Keratinocyte (primary cell): ENCODE measurements around the gene REX1BD. TPM values are rescaled to one million over a fixed set of nuclear protein-coding genes. Genes with fewer than 3 reads are reported as not detected.

Experiments
- DNase-seq: peaks from one replicate; pipeline ENCODE4 v3.0.0-alpha.2; 2011; ENCODE audit warnings: low read depth, missing footprints, low spot score
- FAIRE-seq: peaks from 2 replicates; lab custom pipeline; 2011; peaks lifted over from hg19 to GRCh38; lab: Jason Lieb, UNC
- H2AFZ ChIP-seq: 2 replicates; pipeline ENCODE4 v1.6.0; 2012; ENCODE audit warnings: low read length, control low read depth, inconsistent platforms; ENCODE audit not compliant: control insufficient read depth
- H3K27ac ChIP-seq: 2 replicates; pipeline ENCODE4 v1.5.1; 2011; ENCODE audit warnings: low read length; ENCODE audit not compliant: control insufficient read depth, insufficient read depth
- H3K27me3 ChIP-seq: 3 replicates; pipeline ENCODE4 v1.6.0; 2011; ENCODE audit warnings: low read length; ENCODE audit not compliant: control insufficient read depth, insufficient read depth; ENCODE audit errors: extremely low read depth
- H3K36me3 ChIP-seq, 2 experiments: 2 replicates in 1 of 2; 3 replicates in 1 of 2; pipeline ENCODE4 v1.5.1; 2011; ENCODE audit warnings: low read length in 2 of 2, mild to moderate bottlenecking in 1 of 2; ENCODE audit not compliant: control insufficient read depth in 2 of 2, insufficient read depth in 2 of 2; ENCODE audit errors: extremely low read depth in 1 of 2
- H3K4me1 ChIP-seq: 3 replicates; pipeline ENCODE4 v1.5.1; 2011; ENCODE audit warnings: low read length; ENCODE audit not compliant: control insufficient read depth, insufficient read depth; ENCODE audit errors: extremely low read depth
- H3K4me2 ChIP-seq: 3 replicates; pipeline ENCODE4 v1.6.0; 2011; ENCODE audit warnings: low read depth, low read length; ENCODE audit not compliant: control insufficient read depth, insufficient read depth; ENCODE audit errors: extremely low read depth
- H3K4me3 ChIP-seq, 3 experiments: fragments of 200-600 bp in 1 of 3; sonication (generic) in 1 of 3; 2 replicates in 2 of 3; 3 replicates in 1 of 3; pipeline ENCODE4 v1.5.1; 2011 to 2016; ENCODE audit warnings: low read length in 3 of 3, mild to moderate bottlenecking in 3 of 3, control low read depth in 2 of 3, inconsistent platforms in 1 of 3, low read depth in 1 of 3, mixed read lengths in 1 of 3, mixed run types in 1 of 3, moderate library complexity in 1 of 3; ENCODE audit not compliant: control insufficient read depth in 2 of 3, insufficient read depth in 2 of 3; ENCODE audit errors: extremely low read depth in 1 of 3
- H3K79me2 ChIP-seq: 2 replicates; pipeline ENCODE4 v1.6.0; 2012; ENCODE audit warnings: low read length; ENCODE audit not compliant: control insufficient read depth, insufficient read depth
- H3K9ac ChIP-seq: 3 replicates; pipeline ENCODE4 v1.6.0; 2011; ENCODE audit warnings: low read length; ENCODE audit not compliant: control insufficient read depth, insufficient read depth; ENCODE audit errors: extremely low read depth
- H3K9me1 ChIP-seq: 3 replicates; pipeline ENCODE4 v1.6.0; 2011; ENCODE audit warnings: low read length; ENCODE audit not compliant: control insufficient read depth, insufficient read depth; ENCODE audit errors: extremely low read depth
- H3K9me3 ChIP-seq: 2 replicates; pipeline ENCODE4 v1.5.1; 2012; ENCODE audit warnings: low read depth, low read length; ENCODE audit not compliant: control insufficient read depth
- H4K20me1 ChIP-seq: 3 replicates; pipeline ENCODE4 v1.6.0; 2011; ENCODE audit warnings: low read length; ENCODE audit not compliant: control insufficient read depth, insufficient read depth; ENCODE audit errors: extremely low read depth
- EZH2 ChIP-seq: IDR thresholded peaks from one replicate; pipeline ENCODE4 v1.6.1; 2012; ENCODE audit warnings: inconsistent platforms, mild to moderate bottlenecking, low read length, moderate library complexity
- dilution Hi-C: fragments of 300-500 bp; cut with MboI; formaldehyde crosslinking; loops from one replicate; pipeline ENCODE4 v1.7.0; 2020; ENCODE audit warnings: low sequenced_read_pairs; ENCODE audit not compliant: extremely low pct_ligation_motif_present
- polyA plus RNA-seq, 5 experiments: library from polyadenylated mRNA; depleted of rRNA in 3 of 5; stranded (reverse) in 3 of 5; stranded (forward) in 1 of 5; unstranded in 1 of 5; fragments of >200 nt; gene quantifications; 1 replicate in 1 of 5; 2 replicates in 3 of 5; 3 replicates in 1 of 5; pipeline versions ENCODE4 v1.2.1 to v1.2.3, GENCODE V29; 2011 to 2012; ENCODE audit warnings: missing spikeins in 2 of 5, low read depth in 1 of 5, low replicate concordance in 1 of 5
- TF ChIP-seq, protein P1 (sequence below), 3 experiments: IDR thresholded peaks in 1 of 3; conservative IDR thresholded peaks in 1 of 3; optimal IDR thresholded peaks in 1 of 3; 2 replicates in 2 of 3; 3 replicates in 1 of 3; pipeline versions ENCODE3 to v1.5.1; 2011; ENCODE audit warnings: low read length in 3 of 3, mild to moderate bottlenecking in 3 of 3, moderate library complexity in 2 of 3, control low read depth in 1 of 3, inconsistent platforms in 1 of 3; ENCODE audit not compliant: insufficient read depth in 2 of 3; ENCODE audit errors: extremely low read depth in 1 of 3

The REX1BD gene
- polyA plus RNA-seq, 1 donor (not counting 4 experiments of a cell fraction or from before 2014, with no cell fraction given), result 31.9 TPM

DNA sequence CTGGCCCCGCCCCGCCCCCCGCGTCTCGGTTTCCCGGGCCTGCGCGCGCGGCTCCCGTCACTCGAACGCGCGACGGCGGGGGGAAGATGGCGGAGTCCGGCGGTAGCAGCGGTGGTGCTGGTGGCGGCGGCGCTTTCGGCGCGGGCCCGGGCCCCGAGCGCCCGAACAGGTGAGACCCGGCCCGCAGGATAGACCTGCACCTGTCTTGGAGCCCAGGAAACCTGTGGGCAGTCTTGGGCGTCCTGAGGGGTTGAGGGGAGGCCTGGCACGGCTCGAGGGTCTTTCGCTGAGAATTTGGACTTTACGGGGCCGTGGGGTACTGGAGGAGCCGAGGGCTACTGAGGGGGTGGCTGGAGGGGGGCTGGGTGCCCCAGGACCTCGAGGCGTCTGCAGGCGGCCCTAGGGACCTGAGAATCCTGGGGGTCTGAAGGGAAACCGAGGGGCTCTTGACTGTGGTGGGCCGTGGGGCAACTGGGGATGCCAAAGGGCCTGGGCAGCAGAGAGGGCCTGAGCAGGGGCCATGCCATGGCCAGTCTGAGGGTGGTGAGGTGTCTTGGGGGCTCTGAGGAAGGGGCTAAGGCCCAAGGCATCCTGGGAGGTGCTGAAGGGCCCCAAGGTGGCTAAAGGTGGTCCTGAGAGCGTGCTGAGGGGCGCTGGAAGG is 48.5 kb downstream of the REX1BD start, which contains the start of gene KLHL26:
KLHL26 (plus strand) TSS at position 60 of the 661 bp plus-strand sequence; CDS start at position 87, 27 bp downstream.
- FAIRE-seq (no peak), DNase-seq (no peak)
- Histone ChIP-seq H3K9me3 (no peaks in the 10 kb centered on the region), H3K4me1 (peaks cover 19% of the 10 kb centered on the region), H3K9ac (peak within 1 kb of the TSS; percentile 83), H3K4me3 (peak within 1 kb of the TSS; percentile 80 to 90 (median 89)), H4K20me1 (no peaks in the 10 kb centered on the region), H3K4me2 (peak within 1 kb of the TSS; percentile 90), H2AFZ (peak within 1 kb of the TSS; percentile 88), H3K9me1 (no peaks in the 10 kb centered on the region), H3K79me2 (no peaks in the 10 kb centered on the region), H3K27ac (peak within 1 kb of the TSS; percentile 52), H3K36me3 (no peaks in the 10 kb centered on the region), H3K27me3 (no peaks in the 10 kb centered on the region)
- dilution Hi-C loops, result no loop called here
- no peak for TF ChIP-seq EZH2
- TF ChIP-seq, protein P1, sequence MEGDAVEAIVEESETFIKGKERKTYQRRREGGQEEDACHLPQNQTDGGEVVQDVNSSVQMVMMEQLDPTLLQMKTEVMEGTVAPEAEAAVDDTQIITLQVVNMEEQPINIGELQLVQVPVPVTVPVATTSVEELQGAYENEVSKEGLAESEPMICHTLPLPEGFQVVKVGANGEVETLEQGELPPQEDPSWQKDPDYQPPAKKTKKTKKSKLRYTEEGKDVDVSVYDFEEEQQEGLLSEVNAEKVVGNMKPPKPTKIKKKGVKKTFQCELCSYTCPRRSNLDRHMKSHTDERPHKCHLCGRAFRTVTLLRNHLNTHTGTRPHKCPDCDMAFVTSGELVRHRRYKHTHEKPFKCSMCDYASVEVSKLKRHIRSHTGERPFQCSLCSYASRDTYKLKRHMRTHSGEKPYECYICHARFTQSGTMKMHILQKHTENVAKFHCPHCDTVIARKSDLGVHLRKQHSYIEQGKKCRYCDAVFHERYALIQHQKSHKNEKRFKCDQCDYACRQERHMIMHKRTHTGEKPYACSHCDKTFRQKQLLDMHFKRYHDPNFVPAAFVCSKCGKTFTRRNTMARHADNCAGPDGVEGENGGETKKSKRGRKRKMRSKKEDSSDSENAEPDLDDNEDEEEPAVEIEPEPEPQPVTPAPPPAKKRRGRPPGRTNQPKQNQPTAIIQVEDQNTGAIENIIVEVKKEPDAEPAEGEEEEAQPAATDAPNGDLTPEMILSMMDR (optimal IDR thresholded peaks at IDR 0.05 in 1 of 3, IDR thresholded peaks at IDR 0.05 in 1 of 3, conservative IDR thresholded peaks at IDR 0.05 in 1 of 3; ENCODE audit: extremely low read depth in 1 of 3, insufficient read depth in 2 of 3, low read length in 3 of 3), result no peak

DNA sequence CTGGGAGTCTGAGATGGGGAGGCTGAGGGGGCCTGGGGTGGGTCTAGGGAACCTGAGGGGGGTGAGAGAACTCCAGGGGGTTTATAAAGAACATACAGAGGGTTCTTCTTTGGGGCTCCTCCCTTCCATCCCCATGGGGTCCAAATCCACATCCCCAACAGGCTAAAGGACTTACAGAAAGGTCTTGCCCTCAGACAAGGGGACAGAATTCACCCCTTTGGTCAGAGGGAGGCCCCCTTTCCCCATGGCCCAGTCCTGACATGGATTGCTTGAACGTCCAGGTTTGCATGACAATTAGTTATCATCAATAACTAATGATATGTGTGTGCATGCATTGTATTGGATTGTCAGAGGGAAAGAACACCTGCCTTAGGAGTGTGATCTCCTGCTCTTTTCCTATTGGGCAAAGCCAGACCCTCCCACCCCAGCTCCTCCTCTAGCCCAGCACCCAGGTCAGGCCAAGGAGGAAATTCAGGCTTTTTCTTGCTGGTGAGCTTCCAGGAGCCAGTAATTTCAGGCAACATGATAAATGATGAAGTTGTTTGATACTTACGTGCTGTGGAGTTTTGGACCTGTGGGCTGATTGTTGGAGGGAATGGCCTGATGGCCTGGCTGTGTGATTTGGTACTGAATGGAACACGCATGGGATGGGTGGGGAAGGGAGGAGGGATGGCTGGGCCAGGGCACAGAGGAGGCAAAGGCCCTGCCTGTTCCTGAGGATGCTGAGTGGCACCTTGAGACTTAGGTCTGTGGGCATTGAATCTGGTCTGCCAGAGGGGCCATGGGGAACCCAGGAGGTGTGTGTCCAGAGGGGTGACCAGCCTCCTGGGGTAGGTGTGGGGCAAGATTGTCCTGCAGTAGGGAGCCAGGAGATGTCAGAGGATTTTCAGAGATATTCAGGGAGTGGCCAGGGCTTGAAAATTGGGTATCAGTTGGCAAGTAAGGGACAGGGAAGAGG is 49.4 kb downstream of the REX1BD start:
- Histone ChIP-seq H4K20me1 (no peaks in the 10 kb centered on the region), H3K4me2 (peak overlapping the region; percentile 90), H3K9me3 (no peaks in the 10 kb centered on the region), H3K27ac (no peak overlapping the region), H3K9ac (peak overlapping the region; percentile 83), H3K4me3 (peak overlapping the region; percentile 80 to 90 (median 89)), H3K9me1 (no peaks in the 10 kb centered on the region), H3K36me3 (no peaks in the 10 kb centered on the region), H3K4me1 (peaks cover 19% of the 10 kb centered on the region), H3K27me3 (no peaks in the 10 kb centered on the region), H2AFZ (no peak overlapping the region), H3K79me2 (no peaks in the 10 kb centered on the region)
- TF ChIP-seq EZH2, result no peak
- TF ChIP-seq, protein P1 (optimal IDR thresholded peaks at IDR 0.05 in 1 of 3, IDR thresholded peaks at IDR 0.05 in 1 of 3, conservative IDR thresholded peaks at IDR 0.05 in 1 of 3; ENCODE audit: extremely low read depth in 1 of 3, insufficient read depth in 2 of 3, low read length in 3 of 3), result peak in 1 of 3 experiments; percentile 16
- DNase-seq (no peak), FAIRE-seq (peak; percentile 53)
- dilution Hi-C loops, result no loop called here
